K562 (cell line): ENCODE results near the gene GALNS. TPM values are rescaled to one million over a fixed set of nuclear protein-coding genes. Genes with fewer than 3 reads are reported as not detected.

ENCODE experiments used
- CHD4 ChIP-seq: fragments of 200-600 bp; sonication (generic); IDR thresholded peaks from 3 replicates; pipeline ENCODE4 v1.6.1; 2012; ENCODE audit warnings: low read depth, mild to moderate bottlenecking, mixed read lengths, low read length, inconsistent platforms; ENCODE audit not compliant: insufficient read depth, insufficient replicate concordance, poor library complexity, severe bottlenecking
- DPF2 ChIP-seq: fragments of 450-650 bp; IDR thresholded peaks from 2 replicates; pipeline ENCODE4 v1.6.1; 2016
- FOXJ3 ChIP-seq: sonication (generic); formaldehyde crosslinking; IDR thresholded peaks from 2 replicates; pipeline ENCODE4 v1.4.0; 2020; ENCODE audit warnings: mild to moderate bottlenecking, missing genetic modification reagents
- LEF1 ChIP-seq: fragments of 450-650 bp; IDR thresholded peaks from 2 replicates; pipeline ENCODE4 v1.6.1; 2016; ENCODE audit warnings: mild to moderate bottlenecking
- MCM2 ChIP-seq: fragments of 450-650 bp; IDR thresholded peaks from 2 replicates; pipeline ENCODE4 v1.6.1; 2017; ENCODE audit warnings: low read depth, mild to moderate bottlenecking
- MED1 ChIP-seq: sonication (generic); formaldehyde crosslinking; IDR thresholded peaks from 2 replicates; pipeline ENCODE4 v1.8.1; 2023; ENCODE audit warnings: missing genetic modification reagents, borderline replicate concordance
- MEF2D ChIP-seq: conservative IDR thresholded peaks from 2 replicates; pipeline ENCODE4 v1.6.1; 2016; ENCODE audit warnings: low read depth, missing genetic modification characterization, missing compliant biosample characterization
- NCOR1 ChIP-seq: fragments of 450-650 bp; IDR thresholded peaks from 2 replicates; pipeline ENCODE4 v1.6.1; 2016; ENCODE audit warnings: mild to moderate bottlenecking, moderate library complexity
- NFYB ChIP-seq: IDR thresholded peaks from 2 replicates; pipeline ENCODE4 v1.6.1; 2011; ENCODE audit warnings: mild to moderate bottlenecking, moderate library complexity; ENCODE audit not compliant: insufficient read length; ENCODE audit errors: extremely low read depth
- POLR2B ChIP-seq: fragments of 450-650 bp; IDR thresholded peaks from 2 replicates; pipeline ENCODE4 v1.6.1; 2018; ENCODE audit warnings: low read depth; ENCODE audit not compliant: partially characterized antibody
- PURB ChIP-seq: sonication (generic); formaldehyde crosslinking; IDR thresholded peaks from 2 replicates; pipeline ENCODE4 v1.9.0; 2021; ENCODE audit warnings: low read depth, mild to moderate bottlenecking, missing genetic modification reagents
- TSC22D4 ChIP-seq: fragments of 450-650 bp; IDR thresholded peaks from 2 replicates; pipeline ENCODE4 v1.6.1; 2016; ENCODE audit warnings: missing genetic modification characterization, missing biosample characterization, control low read depth
- ZFX ChIP-seq: sonication (generic); formaldehyde crosslinking; IDR thresholded peaks from 2 replicates; pipeline ENCODE4 v1.8.0; 2022; ENCODE audit warnings: mild to moderate bottlenecking, missing genetic modification reagents, moderate library complexity
- ZNF134 ChIP-seq: fragments of 250-450 bp; sonication (Bioruptor Pico); conservative IDR thresholded peaks from 2 replicates; pipeline ENCODE4 v1.4.0; 2020
- polyA plus RNA-seq, 8 experiments: library from polyadenylated mRNA; depleted of rRNA in 4 of 8; stranded (reverse) in 5 of 8; unstranded in 3 of 8; fragments of >200 nt; fragmentation: Nextera tagmentation in 2 of 8; fragmentation: Illumina TruSeq in 1 of 8; extraction: Ambion mirVana in 2 of 8; extraction: Trizol in 1 of 8; gene quantifications; 2 replicates each; pipeline versions ENCODE4 v1.2.1 to v1.2.3, GENCODE V29; 2011 to 2014; ENCODE audit warnings: inconsistent platforms in 1 of 8, missing spikeins in 1 of 8
- total RNA-seq, 7 experiments: library from RNA; depleted of rRNA in 6 of 7; stranded (reverse); fragments of >200 nt in 6 of 7; fragmentation: Illumina TruSeq in 2 of 7; extraction: Trizol in 2 of 7; gene quantifications; 2 replicates each; pipeline versions ENCODE4 v1.2.1 to v1.2.3, GENCODE V29; 2011 to 2021; ENCODE audit warnings: low replicate concordance in 1 of 7
- TF ChIP-seq, protein P1 (sequence below): fragments of 450-650 bp; formaldehyde crosslinking; IDR thresholded peaks from 2 replicates; pipeline ENCODE4 v1.4.0; 2022; ENCODE audit warnings: missing genetic modification characterization
- TF ChIP-seq, protein P2 (sequence below): IDR thresholded peaks from 2 replicates; pipeline ENCODE4 v1.6.1; 2016; ENCODE audit warnings: missing genetic modification characterization, missing compliant biosample characterization
- TF ChIP-seq, protein P3 (sequence below): IDR thresholded peaks from 2 replicates; pipeline ENCODE4 v1.6.1; 2012; ENCODE audit warnings: low read depth, low read length, improper control_type of control experiment, borderline replicate concordance
- TF ChIP-seq, protein P4 (sequence below): fragments of 250-450 bp; sonication (Bioruptor Pico); IDR thresholded peaks from 2 replicates; pipeline ENCODE4 v1.8.0; 2022; ENCODE audit warnings: moderate library complexity, mild to moderate bottlenecking, inconsistent platforms
- TF ChIP-seq, protein P5 (sequence below): fragments of 450-650 bp; IDR thresholded peaks from 2 replicates; pipeline ENCODE4 v1.6.1; 2016
- TF ChIP-seq, protein P6 (sequence below): sonication (generic); formaldehyde crosslinking; IDR thresholded peaks from 2 replicates; pipeline ENCODE4 v1.8.1; 2023; ENCODE audit warnings: mild to moderate bottlenecking, missing genetic modification reagents

The GALNS gene
- total and polyA plus RNA-seq, 9 of the 15 experiments (the other 6 are each of a cell fraction or from before 2014, with no cell fraction given), result 0.38 to 13.2 (median 4.3) TPM

DNA sequence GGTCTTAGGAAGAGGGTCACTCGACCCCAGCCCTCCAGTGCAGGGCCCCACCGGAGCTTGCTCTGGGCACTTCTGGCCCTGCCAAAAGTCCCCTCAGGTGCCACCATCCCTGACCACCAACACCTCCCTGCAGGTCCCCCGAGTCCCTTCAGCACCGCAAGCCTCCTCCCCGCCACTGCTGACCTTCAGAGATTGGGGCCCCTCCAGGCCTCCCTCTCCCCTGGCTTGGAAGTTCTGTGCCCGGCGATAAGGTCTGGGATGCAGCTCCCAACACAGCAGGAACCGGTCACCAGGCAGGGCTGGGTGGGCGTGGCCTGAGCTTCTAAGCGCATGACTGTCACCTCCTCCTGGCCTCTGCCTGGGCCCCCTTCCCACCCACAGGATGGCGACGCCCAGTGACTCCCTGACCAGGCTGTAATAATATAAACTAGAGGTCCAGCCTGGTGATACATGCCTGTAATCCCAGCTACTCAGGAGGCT, 82.9 kb downstream of the GALNS start (continued):
- TF ChIP-seq, protein P1, sequence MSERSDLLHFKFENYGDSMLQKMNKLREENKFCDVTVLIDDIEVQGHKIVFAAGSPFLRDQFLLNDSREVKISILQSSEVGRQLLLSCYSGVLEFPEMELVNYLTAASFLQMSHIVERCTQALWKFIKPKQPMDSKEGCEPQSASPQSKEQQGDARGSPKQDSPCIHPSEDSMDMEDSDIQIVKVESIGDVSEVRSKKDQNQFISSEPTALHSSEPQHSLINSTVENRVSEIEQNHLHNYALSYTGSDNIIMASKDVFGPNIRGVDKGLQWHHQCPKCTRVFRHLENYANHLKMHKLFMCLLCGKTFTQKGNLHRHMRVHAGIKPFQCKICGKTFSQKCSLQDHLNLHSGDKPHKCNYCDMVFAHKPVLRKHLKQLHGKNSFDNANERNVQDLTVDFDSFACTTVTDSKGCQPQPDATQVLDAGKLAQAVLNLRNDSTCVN (CRISPR knock-in tag), result peak; percentile 62; the same call in 1 of the 2 replicates
- peak; percentile 97 for TF ChIP-seq DPF2
- TF ChIP-seq, protein P2, sequence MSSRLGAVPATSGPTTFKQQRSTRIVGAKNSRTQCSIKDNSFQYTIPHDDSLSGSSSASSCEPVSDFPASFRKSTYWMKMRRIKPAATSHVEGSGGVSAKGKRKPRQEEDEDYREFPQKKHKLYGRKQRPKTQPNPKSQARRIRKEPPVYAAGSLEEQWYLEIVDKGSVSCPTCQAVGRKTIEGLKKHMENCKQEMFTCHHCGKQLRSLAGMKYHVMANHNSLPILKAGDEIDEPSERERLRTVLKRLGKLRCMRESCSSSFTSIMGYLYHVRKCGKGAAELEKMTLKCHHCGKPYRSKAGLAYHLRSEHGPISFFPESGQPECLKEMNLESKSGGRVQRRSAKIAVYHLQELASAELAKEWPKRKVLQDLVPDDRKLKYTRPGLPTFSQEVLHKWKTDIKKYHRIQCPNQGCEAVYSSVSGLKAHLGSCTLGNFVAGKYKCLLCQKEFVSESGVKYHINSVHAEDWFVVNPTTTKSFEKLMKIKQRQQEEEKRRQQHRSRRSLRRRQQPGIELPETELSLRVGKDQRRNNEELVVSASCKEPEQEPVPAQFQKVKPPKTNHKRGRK, result no peak
- TF ChIP-seq LEF1, result peak; percentile 94
- no peak for TF ChIP-seq TSC22D4
- peak; percentile 43 for TF ChIP-seq POLR2B
- TF ChIP-seq, protein P3, sequence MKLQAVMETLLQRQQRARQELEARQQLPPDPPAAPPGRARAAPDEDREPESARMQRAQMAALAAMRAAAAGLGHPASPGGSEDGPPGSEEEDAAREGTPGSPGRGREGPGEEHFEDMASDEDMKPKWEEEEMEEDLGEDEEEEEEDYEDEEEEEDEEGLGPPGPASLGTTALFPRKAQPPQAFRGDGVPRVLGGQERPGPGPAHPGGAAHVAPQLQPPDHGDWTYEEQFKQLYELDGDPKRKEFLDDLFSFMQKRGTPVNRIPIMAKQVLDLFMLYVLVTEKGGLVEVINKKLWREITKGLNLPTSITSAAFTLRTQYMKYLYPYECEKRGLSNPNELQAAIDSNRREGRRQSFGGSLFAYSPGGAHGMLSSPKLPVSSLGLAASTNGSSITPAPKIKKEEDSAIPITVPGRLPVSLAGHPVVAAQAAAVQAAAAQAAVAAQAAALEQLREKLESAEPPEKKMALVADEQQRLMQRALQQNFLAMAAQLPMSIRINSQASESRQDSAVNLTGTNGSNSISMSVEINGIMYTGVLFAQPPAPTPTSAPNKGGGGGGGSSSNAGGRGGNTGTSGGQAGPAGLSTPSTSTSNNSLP, result no peak
- TF ChIP-seq ZFX (CRISPR knock-in tag), result no peak; the same call in none of the 2 replicates
- TF ChIP-seq NCOR1, result no peak
- 0 out of 2 replicates have a peak, but pooled peaks have one; percentile 46 for TF ChIP-seq MEF2D (tag)
- TF ChIP-seq, protein P4, sequence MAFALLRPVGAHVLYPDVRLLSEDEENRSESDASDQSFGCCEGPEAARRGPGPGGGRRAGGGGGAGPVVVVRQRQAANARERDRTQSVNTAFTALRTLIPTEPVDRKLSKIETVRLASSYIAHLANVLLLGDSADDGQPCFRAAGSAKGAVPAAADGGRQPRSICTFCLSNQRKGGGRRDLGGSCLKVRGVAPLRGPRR (CRISPR knock-in tag), result no peak
- TF ChIP-seq NFYB, result no peak
- TF ChIP-seq, protein P5, sequence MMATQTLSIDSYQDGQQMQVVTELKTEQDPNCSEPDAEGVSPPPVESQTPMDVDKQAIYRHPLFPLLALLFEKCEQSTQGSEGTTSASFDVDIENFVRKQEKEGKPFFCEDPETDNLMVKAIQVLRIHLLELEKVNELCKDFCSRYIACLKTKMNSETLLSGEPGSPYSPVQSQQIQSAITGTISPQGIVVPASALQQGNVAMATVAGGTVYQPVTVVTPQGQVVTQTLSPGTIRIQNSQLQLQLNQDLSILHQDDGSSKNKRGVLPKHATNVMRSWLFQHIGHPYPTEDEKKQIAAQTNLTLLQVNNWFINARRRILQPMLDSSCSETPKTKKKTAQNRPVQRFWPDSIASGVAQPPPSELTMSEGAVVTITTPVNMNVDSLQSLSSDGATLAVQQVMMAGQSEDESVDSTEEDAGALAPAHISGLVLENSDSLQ, result no peak; the same call in 1 of the 2 replicates
- no peak for TF ChIP-seq FOXJ3
- no peak for TF ChIP-seq MED1
- TF ChIP-seq, protein P6, sequence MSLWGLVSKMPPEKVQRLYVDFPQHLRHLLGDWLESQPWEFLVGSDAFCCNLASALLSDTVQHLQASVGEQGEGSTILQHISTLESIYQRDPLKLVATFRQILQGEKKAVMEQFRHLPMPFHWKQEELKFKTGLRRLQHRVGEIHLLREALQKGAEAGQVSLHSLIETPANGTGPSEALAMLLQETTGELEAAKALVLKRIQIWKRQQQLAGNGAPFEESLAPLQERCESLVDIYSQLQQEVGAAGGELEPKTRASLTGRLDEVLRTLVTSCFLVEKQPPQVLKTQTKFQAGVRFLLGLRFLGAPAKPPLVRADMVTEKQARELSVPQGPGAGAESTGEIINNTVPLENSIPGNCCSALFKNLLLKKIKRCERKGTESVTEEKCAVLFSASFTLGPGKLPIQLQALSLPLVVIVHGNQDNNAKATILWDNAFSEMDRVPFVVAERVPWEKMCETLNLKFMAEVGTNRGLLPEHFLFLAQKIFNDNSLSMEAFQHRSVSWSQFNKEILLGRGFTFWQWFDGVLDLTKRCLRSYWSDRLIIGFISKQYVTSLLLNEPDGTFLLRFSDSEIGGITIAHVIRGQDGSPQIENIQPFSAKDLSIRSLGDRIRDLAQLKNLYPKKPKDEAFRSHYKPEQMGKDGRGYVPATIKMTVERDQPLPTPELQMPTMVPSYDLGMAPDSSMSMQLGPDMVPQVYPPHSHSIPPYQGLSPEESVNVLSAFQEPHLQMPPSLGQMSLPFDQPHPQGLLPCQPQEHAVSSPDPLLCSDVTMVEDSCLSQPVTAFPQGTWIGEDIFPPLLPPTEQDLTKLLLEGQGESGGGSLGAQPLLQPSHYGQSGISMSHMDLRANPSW (CRISPR knock-in tag), result no peak
- 0 out of 2 replicates have a peak, but pooled peaks have one; percentile 46 for TF ChIP-seq ZNF134 (CRISPR knock-in tag)
- no peak for TF ChIP-seq MCM2
- no peak for TF ChIP-seq CHD4
- TF ChIP-seq PURB, result no peak
